Hepatocyte (in vitro differentiated cells): ENCODE measurements around the gene HAND2.

Experiments
- CTCF ChIP-seq: fragments of 200-600 bp; sonication (generic); IDR thresholded peaks from 2 replicates; pipeline ENCODE4 v1.5.1; 2016; ENCODE audit warnings: antibody characterized with exemption, mild to moderate bottlenecking; ENCODE audit not compliant: poor library complexity
- EZH2 ChIP-seq: fragments of 200-600 bp; sonication (generic); IDR thresholded peaks from 2 replicates; pipeline ENCODE4 v1.6.1; 2016; ENCODE audit warnings: antibody characterized with exemption, mild to moderate bottlenecking, borderline replicate concordance
- EZH2phosphoT487 ChIP-seq: fragments of 200-600 bp; sonication (generic); IDR thresholded peaks from one replicate; pipeline ENCODE4 v1.6.1; 2018; ENCODE audit warnings: antibody characterized with exemption, mild to moderate bottlenecking, low read depth, moderate library complexity; ENCODE audit not compliant: unreplicated experiment, severe bottlenecking

DNA sequence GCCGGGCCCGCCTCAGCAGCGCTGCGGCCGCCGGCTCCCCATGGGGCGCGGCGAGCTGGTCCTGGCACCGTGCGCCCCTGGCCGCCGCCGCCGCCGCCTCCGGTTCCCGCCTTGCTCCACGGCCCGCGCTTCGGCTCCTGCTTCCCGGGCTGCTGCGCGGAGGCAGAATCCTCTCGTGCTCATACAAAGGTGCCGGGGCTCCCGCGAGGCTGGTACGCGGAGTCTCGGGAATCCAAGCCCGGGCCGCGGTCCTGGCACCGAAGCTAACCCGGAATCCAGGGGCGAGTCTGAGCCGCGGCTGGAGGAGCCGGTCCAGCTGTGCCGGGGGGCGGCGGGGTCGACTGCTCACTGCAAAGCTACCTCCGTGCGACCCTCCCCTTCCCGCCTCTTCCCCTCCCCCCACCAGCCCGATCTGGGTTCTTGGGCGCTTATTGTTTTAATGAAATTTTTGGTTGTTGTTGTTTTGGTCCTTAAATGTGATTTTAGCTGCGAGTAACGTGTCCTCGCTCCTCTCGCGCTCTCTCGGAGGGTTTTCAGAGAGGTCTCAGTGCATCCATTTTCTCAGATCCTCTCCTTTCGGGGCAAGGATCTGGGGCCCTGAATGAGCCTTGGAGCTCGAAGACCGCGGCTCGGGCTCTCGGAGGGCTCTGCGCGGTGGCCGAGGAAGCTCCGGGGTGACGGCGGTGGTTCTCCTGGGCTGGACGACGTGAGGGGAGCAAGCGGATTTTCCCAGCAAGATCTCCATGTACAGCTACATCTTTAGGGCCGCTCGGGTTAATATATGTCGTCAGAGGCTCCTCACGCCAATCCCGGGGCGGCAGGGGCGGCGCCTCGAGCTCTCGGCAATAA is at the start of gene HAND2:
- TF ChIP-seq CTCF (no peak), EZH2 (peak; percentile 63), EZH2phosphoT487 (no peak)
